Transverse colon (tissue), 4 donors: ENCODE data around the gene ATRAID. TPM values are rescaled to one million over a fixed set of nuclear protein-coding genes. Genes with fewer than 3 reads are reported as not detected.
A peak's percentile ranks its signal among the peaks of the same experiment; 100 is the strongest.

Experiments
- DNase-seq: peaks from one replicate; pipeline ENCODE4 v3.0.0-alpha.2; 2019
- H3K27ac ChIP-seq, 4 donors: fragments of 200-600 bp; sonication (generic); 2 replicates each; pipeline ENCODE4 v1.5.1; 2016 to 2018; ENCODE audit warnings: inconsistent platforms in 4 of 4
- H3K27me3 ChIP-seq: fragments of 200-600 bp; sonication (generic); 2 replicates; pipeline ENCODE4 v1.5.1; 2017; ENCODE audit warnings: inconsistent platforms
- H3K36me3 ChIP-seq, 4 donors: fragments of 200-600 bp; sonication (generic); 2 replicates each; pipeline ENCODE4 v1.5.1; 2017 to 2019; ENCODE audit warnings: inconsistent platforms in 4 of 4
- H3K4me1 ChIP-seq, 4 donors: fragments of 200-600 bp; sonication (generic); 2 replicates each; pipeline ENCODE4 v1.5.1; 2017 to 2020; ENCODE audit warnings: inconsistent platforms in 4 of 4
- H3K4me3 ChIP-seq, 4 donors: fragments of 200-600 bp; sonication (generic); 1 replicate in 1 of 4; 2 replicates in 3 of 4; pipeline versions ENCODE4 v1.5.1 to v1.6.1; 2017 to 2019; ENCODE audit warnings: inconsistent platforms in 4 of 4
- H3K9me3 ChIP-seq, 2 donors: fragments of 200-600 bp; sonication (generic); 2 replicates each; pipeline ENCODE4 v1.5.1; 2017 to 2019; ENCODE audit warnings: inconsistent platforms in 2 of 2
- POLR2A ChIP-seq: fragments of 450-650 bp; IDR thresholded peaks from one replicate; pipeline ENCODE4 v1.6.1; 2016; ENCODE audit warnings: antibody characterized with exemption, mild to moderate bottlenecking, moderate library complexity
- POLR2AphosphoS5 ChIP-seq, 3 donors: sonication (generic); formaldehyde crosslinking; IDR thresholded peaks; one replicate each; pipeline ENCODE4 v1.6.1; 2016; ENCODE audit warnings: antibody characterized with exemption in 3 of 3
- WGBS, 2 donors: methylation state at CpG; one replicate each; pipeline ENCODE4 v1.1.5; 2018; ENCODE audit warnings: low coverage in 1 of 2; 5-methylcytosine and 5-hydroxymethylcytosine counted together
- in situ Hi-C, 4 donors: fragments of 200-750 bp; cut with MboI; loops; one replicate each; pipeline versions ENCODE4 v1.15.0 to v1.15.1; 2017; ENCODE audit warnings: low sequenced_read_pairs in 3 of 4, low pct_ligation_motif_present in 1 of 4, low pct_unique_long_range_greater_than_20kb in 1 of 4
- intact Hi-C: fragments of 100-400 bp; cut with DNase I; formaldehyde crosslinking; loops from one replicate; pipeline ENCODE4 v1.15.1; 2023; ENCODE audit warnings: low total_unique reads
- total RNA-seq, 4 donors: library from RNA; depleted of rRNA; stranded (reverse); fragments of >200 nt; gene quantifications; one replicate each; pipeline ENCODE4 v1.1.0, GENCODE V29; 2016
- TF ChIP-seq, protein P1 (sequence below), 5 experiments: fragments of 200-600 bp in 3 of 5; fragments of 450-650 bp in 2 of 5; sonication (generic) in 3 of 5; IDR thresholded peaks; 1 replicate in 2 of 5; 2 replicates in 3 of 5; pipeline ENCODE4 v1.5.1; 2016 to 2017; ENCODE audit warnings: antibody characterized with exemption in 5 of 5, inconsistent platforms in 3 of 5, mild to moderate bottlenecking in 2 of 5, moderate library complexity in 1 of 5

The ATRAID gene
- total RNA-seq, 4 donors from 2014 or later: 64.7 to 179 (median 121) TPM

DNA sequence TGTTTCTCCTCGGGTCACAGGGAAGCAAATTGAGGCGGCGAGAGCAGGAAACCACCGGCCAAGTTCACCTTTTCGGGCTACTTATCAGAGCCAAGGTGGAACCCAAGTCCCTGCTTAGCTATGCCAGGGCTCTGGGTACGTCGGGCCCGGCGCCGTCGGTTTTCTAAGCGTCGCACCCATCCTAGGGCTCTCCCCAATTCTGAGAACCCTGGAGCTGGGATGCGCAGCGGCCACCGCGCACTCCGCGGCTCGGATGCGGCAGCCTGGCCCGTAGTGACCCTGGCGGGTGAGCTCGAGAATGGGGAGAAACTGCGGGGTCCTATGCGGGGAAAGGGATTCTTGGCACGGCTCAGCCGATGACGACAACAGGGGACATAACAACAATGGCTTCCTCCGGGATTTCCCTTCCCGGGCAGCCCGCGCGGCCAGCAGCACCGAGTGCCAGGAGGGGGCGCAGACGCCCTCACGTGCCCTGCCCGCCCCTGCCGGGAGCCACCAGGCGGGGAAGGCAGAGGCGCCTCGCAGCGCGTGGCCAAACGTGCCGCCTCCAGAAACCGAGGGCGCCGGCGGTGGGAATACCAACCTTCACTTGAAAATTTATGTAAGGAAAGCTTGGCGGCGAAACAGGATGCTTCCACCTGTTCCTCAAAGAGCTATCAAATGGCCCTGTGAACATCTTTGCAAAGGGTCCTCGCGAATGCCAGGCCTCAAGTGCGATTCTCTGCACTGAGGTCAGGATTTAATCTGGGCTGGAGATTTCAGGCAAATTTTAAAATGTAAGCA is 53.1 kb downstream of the ATRAID start:
- H3K27me3 ChIP-seq: peaks cover 100% of the 10 kb centered on the region
- H3K9me3 ChIP-seq: no peaks in the 10 kb centered on the region
- WGBS, 2 donors: 2 to 6% methylated on average over 10 to 47 of the region's 56 CpGs
- H3K4me1 ChIP-seq: peaks cover 14 to 36% (median 35%) of the 10 kb centered on the region in 4 donors
- no peaks in the 10 kb centered on the region for H3K36me3 ChIP-seq
- no peak for TF ChIP-seq POLR2A
- TF ChIP-seq, protein P1, sequence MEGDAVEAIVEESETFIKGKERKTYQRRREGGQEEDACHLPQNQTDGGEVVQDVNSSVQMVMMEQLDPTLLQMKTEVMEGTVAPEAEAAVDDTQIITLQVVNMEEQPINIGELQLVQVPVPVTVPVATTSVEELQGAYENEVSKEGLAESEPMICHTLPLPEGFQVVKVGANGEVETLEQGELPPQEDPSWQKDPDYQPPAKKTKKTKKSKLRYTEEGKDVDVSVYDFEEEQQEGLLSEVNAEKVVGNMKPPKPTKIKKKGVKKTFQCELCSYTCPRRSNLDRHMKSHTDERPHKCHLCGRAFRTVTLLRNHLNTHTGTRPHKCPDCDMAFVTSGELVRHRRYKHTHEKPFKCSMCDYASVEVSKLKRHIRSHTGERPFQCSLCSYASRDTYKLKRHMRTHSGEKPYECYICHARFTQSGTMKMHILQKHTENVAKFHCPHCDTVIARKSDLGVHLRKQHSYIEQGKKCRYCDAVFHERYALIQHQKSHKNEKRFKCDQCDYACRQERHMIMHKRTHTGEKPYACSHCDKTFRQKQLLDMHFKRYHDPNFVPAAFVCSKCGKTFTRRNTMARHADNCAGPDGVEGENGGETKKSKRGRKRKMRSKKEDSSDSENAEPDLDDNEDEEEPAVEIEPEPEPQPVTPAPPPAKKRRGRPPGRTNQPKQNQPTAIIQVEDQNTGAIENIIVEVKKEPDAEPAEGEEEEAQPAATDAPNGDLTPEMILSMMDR (IDR thresholded peaks at IDR 0.05): peak; percentile 25 to 45 (median 38)
- peak; percentile 66 for DNase-seq
- peak overlapping the region in 2 of 4 donors; percentile 18 to 38 for H3K4me3 ChIP-seq
- no peak overlapping the region for H3K27ac ChIP-seq
- in situ Hi-C loops: no loop called here
- intact Hi-C loops: no loop called here

DNA sequence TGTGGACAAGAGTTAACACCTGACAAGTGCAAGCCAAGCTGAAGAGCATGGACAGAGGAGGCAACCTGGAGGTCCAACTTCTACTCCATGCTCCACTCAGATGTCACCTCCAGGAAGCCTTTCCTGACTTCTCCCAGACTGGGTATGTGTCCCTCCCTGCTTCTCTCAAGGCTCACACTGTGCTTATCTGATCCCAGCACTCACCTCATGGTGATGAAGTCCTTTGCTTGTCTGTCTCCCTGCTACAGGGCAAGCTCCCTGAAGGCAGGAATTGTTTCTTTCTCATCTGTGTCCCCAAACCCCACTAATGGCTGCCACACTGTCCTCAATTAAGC is 53.7 kb downstream of the ATRAID start:
- no peaks in the 10 kb centered on the region for H3K36me3 ChIP-seq
- H3K27ac ChIP-seq: no peak overlapping the region
- intact Hi-C loops (no loop called here), in situ Hi-C loops (no loop called here)
- H3K4me3 ChIP-seq: no peak overlapping the region
- TF ChIP-seq, protein P1 (IDR thresholded peaks at IDR 0.05): no peak
- no peak for TF ChIP-seq POLR2AphosphoS5 (IDR thresholded peaks at IDR 0.05)
- peaks cover 14 to 36% (median 35%) of the 10 kb centered on the region in 4 donors for H3K4me1 ChIP-seq
- H3K9me3 ChIP-seq: no peaks in the 10 kb centered on the region
- H3K27me3 ChIP-seq: peaks cover 100% of the 10 kb centered on the region
- no peak for DNase-seq

Other genes with a start within 250 kb of the ATRAID start
- gene MAPRE3, start 241.4 kb upstream of the ATRAID start, total RNA-seq: 10 to 100 TPM; 16.8 to 64.7 (median 32.9) TPM
- 100 to 1,000 TPM in 2 of 4 donors, 10 to 100 TPM in 2; 51.2 to 179 (median 127) TPM for gene TMEM214, start 179.1 kb upstream of the ATRAID start, total RNA-seq
- 10 to 100 TPM in 3 of 4 donors, 1 to 10 TPM in 1; 9.7 to 39.2 (median 13.9) TPM for gene AGBL5, start 160.4 kb upstream of the ATRAID start, total RNA-seq
- gene OST4, start 140.4 kb upstream of the ATRAID start, total RNA-seq: 100 to 1,000 TPM in 3 of 4 donors, 10 to 100 TPM in 1; 92.7 to 320 (median 202) TPM
- gene EMILIN1, start 133.4 kb upstream of the ATRAID start, total RNA-seq: 100 to 1,000 TPM in 1 of 4 donors, 10 to 100 TPM in 3; 41.0 to 152 (median 65.6) TPM
- gene KHK, start 125.3 kb upstream of the ATRAID start, total RNA-seq: 10 to 100 TPM in 1 of 4 donors, 1 to 10 TPM in 3; 1.8 to 12.0 (median 6.3) TPM
- 1 to 10 TPM in 2 of 4 donors, under 1 TPM in 1, not detected in 1; 0.27 to 4.9 (median 1.1) TPM for gene CGREF1, start 92.9 kb upstream of the ATRAID start, total RNA-seq
- gene ABHD1, start 88.2 kb upstream of the ATRAID start, total RNA-seq: under 1 TPM in 1 of 4 donors, not detected in 3; 0.48 TPM
- gene PREB, start 77.4 kb upstream of the ATRAID start, total RNA-seq: 100 to 1,000 TPM in 1 of 4 donors, 10 to 100 TPM in 3; 53.2 to 105 (median 71.1) TPM
- gene PRR30, start 72.6 kb upstream of the ATRAID start, total RNA-seq: not detected
- gene TCF23, start 63.0 kb upstream of the ATRAID start, total RNA-seq: not detected
- gene SLC5A6, start 227 bp downstream of the ATRAID start, total RNA-seq: 10 to 100 TPM; 22.8 to 58.3 (median 41.0) TPM
- 10 to 100 TPM; 11.9 to 25.9 (median 16.6) TPM for gene CAD, start 5.3 kb downstream of the ATRAID start, total RNA-seq
- under 1 TPM in 1 of 4 donors, not detected in 3; 0.60 TPM for gene SLC30A3, start 51.0 kb downstream of the ATRAID start, total RNA-seq
- gene DNAJC5G, start 63.4 kb downstream of the ATRAID start, total RNA-seq: not detected
- 1 to 10 TPM in 2 of 4 donors, under 1 TPM in 1, not detected in 1; 0.40 to 1.9 (median 1.2) TPM for gene TRIM54, start 70.4 kb downstream of the ATRAID start, total RNA-seq
- 10 to 100 TPM in 1 of 4 donors, 1 to 10 TPM in 1, under 1 TPM in 1, not detected in 1; 0.82 to 10.8 (median 2.2) TPM for gene UCN, start 96.4 kb downstream of the ATRAID start, total RNA-seq
- gene MPV17, start 111.1 kb downstream of the ATRAID start, total RNA-seq: 10 to 100 TPM; 34.4 to 53.8 (median 38.3) TPM
- 10 to 100 TPM; 55.7 to 79.2 (median 63.6) TPM for gene GTF3C2, start 144.7 kb downstream of the ATRAID start, total RNA-seq
- 10 to 100 TPM; 12.0 to 36.7 (median 27.5) TPM for gene EIF2B4, start 158.3 kb downstream of the ATRAID start, total RNA-seq
- gene SNX17, start 158.6 kb downstream of the ATRAID start, total RNA-seq: 10 to 100 TPM; 59.8 to 99.3 (median 73.9) TPM
- gene ZNF513, start 168.7 kb downstream of the ATRAID start, total RNA-seq: 10 to 100 TPM; 24.0 to 41.0 (median 32.6) TPM
- gene PPM1G, start 197.6 kb downstream of the ATRAID start, total RNA-seq: 10 to 100 TPM; 43.4 to 54.9 (median 51.7) TPM
- 10 to 100 TPM; 38.4 to 74.8 (median 66.8) TPM for gene NRBP1, start 216.6 kb downstream of the ATRAID start, total RNA-seq
- 100 to 1,000 TPM in 1 of 4 donors, 10 to 100 TPM in 3; 18.0 to 112 (median 47.8) TPM for gene KRTCAP3, start 230.3 kb downstream of the ATRAID start, total RNA-seq